ENCODE measurements around the gene RSAD2. TPM values are rescaled to one million over a fixed set of nuclear protein-coding genes. Genes with fewer than 3 reads are reported as not detected.

RSAD2 gene
- total RNA-seq, 1 experiment from 2014 or later, result not detected

DNA sequence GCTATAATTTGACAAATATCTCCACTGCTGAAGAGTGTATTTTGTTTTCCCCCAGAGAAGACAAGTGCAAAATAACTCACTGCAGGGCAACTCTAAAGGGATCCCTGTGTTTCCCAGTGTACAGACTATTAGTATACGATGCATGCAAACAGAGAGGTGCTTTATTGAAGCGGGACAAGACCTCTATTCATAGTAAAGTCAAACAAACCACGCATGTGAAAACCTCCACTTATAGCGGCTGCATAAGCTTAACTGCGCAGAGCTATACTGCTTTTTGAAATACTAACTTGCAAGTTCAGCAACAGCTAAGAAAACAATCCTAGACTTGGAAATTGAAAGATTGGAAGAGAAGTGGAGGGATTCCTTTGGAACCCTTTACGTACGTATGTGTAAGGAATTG is 55.3 kb downstream of the RSAD2 start:
- Mint-ChIP-seq H3K27me3 (ENCODE audit: low read depth) (no peaks in the 10 kb centered on the region; the same call in 1 of the 2 replicates), H3K9me3 (peaks cover 18% of the 10 kb centered on the region), H3K4me1 (peaks cover 43% of the 10 kb centered on the region), H3K27ac (no peak overlapping the region), H3K36me3 (peaks cover 9% of the 10 kb centered on the region), H3K4me3 (no peak overlapping the region)
- POLR2A ChIA-PET, result no interaction called here
- ATAC-seq (no peak), DNase-seq (ENCODE audit: low spot score) (no peak)
- TF ChIP-seq ETV6 (CRISPR knock-in tag; IDR thresholded peaks at IDR 0.05), result no peak
- no peak for TF ChIP-seq NR2C2 (CRISPR knock-in tag; IDR thresholded peaks at IDR 0.05)
- no peak for TF ChIP-seq SP1 (CRISPR knock-in tag; conservative IDR thresholded peaks at IDR 0.05)
- TF ChIP-seq NR1H2 (CRISPR knock-in tag; IDR thresholded peaks at IDR 0.05), result no peak
- TF ChIP-seq, protein P1, sequence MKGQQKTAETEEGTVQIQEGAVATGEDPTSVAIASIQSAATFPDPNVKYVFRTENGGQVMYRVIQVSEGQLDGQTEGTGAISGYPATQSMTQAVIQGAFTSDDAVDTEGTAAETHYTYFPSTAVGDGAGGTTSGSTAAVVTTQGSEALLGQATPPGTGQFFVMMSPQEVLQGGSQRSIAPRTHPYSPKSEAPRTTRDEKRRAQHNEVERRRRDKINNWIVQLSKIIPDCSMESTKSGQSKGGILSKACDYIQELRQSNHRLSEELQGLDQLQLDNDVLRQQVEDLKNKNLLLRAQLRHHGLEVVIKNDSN (CRISPR knock-in tag; IDR thresholded peaks at IDR 0.05), result no peak
- TF ChIP-seq FOXJ3 (CRISPR knock-in tag; IDR thresholded peaks at IDR 0.05; ENCODE audit: borderline replicate concordance), result no peak
- TF ChIP-seq, protein P2, sequence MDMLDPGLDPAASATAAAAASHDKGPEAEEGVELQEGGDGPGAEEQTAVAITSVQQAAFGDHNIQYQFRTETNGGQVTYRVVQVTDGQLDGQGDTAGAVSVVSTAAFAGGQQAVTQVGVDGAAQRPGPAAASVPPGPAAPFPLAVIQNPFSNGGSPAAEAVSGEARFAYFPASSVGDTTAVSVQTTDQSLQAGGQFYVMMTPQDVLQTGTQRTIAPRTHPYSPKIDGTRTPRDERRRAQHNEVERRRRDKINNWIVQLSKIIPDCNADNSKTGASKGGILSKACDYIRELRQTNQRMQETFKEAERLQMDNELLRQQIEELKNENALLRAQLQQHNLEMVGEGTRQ (CRISPR knock-in tag; IDR thresholded peaks at IDR 0.05), result no peak
- TF ChIP-seq IRF2 (CRISPR knock-in tag; IDR thresholded peaks at IDR 0.05; ENCODE audit: borderline replicate concordance, low read depth), result no peak
- CTCF ChIA-PET, result interaction anchor here (1.0 kb wide), 1 partner anchor 16 kb away, joined by 3 read pairs; no protein-coding TSS in a partner anchor

DNA sequence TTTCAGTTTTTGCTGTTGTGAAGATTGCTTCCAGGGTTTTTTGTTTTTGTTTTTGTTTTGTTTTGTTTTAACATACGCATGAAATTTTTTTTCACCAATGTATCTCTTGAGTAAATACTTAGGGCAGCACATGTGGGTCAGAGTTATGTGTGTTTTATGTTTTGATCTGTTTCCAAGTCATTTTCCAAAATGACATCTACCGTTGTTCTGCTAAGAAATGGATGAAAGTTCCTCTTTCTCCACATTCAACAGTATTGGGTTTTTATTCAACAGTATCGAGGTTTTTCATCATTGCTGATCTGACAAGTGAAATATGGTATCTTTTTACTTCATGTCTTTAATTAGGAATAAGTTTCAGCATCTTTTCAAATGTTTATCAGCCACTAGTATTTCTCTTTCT is 56.3 kb downstream of the RSAD2 start:
- CTCF ChIA-PET, result no interaction called here
- POLR2A ChIA-PET, result no interaction called here
- Mint-ChIP-seq H3K36me3 (peaks cover 2% of the 10 kb centered on the region; the same call in 1 of the 2 replicates), H3K4me1 (peaks cover 41% of the 10 kb centered on the region), H3K4me3 (no peak overlapping the region), H3K27ac (no peak overlapping the region), H3K27me3 (ENCODE audit: low read depth) (no peaks in the 10 kb centered on the region; the same call in 1 of the 2 replicates), H3K9me3 (peaks cover 14% of the 10 kb centered on the region)
- ATAC-seq, result no peak
- no peak for DNase-seq (ENCODE audit: low spot score)
- TF ChIP-seq ATF1 (CRISPR knock-in tag; IDR thresholded peaks at IDR 0.05) (no peak), ZNF138 (CRISPR knock-in tag; conservative IDR thresholded peaks at IDR 0.05) (no peak), ZNF423 (CRISPR knock-in tag; IDR thresholded peaks at IDR 0.05) (no peak), ZNF121 (CRISPR knock-in tag; IDR thresholded peaks at IDR 0.05) (no peak), NR1H2 (CRISPR knock-in tag; IDR thresholded peaks at IDR 0.05) (no peak), SP1 (CRISPR knock-in tag; conservative IDR thresholded peaks at IDR 0.05) (no peak), TEAD1 (CRISPR knock-in tag; IDR thresholded peaks at IDR 0.05) (no peak), SMAD3 (CRISPR knock-in tag; IDR thresholded peaks at IDR 0.05; ENCODE audit: borderline replicate concordance) (no peak), TP53 (CRISPR knock-in tag; IDR thresholded peaks at IDR 0.05) (no peak), OVOL2 (CRISPR knock-in tag; IDR thresholded peaks at IDR 0.05; ENCODE audit: borderline replicate concordance) (no peak), PRRX2 (CRISPR knock-in tag; IDR thresholded peaks at IDR 0.05) (no peak), MYBL2 (CRISPR knock-in tag; IDR thresholded peaks at IDR 0.05) (no peak), HMGA2 (CRISPR knock-in tag; IDR thresholded peaks at IDR 0.05) (no peak)
- TF ChIP-seq, protein P3, sequence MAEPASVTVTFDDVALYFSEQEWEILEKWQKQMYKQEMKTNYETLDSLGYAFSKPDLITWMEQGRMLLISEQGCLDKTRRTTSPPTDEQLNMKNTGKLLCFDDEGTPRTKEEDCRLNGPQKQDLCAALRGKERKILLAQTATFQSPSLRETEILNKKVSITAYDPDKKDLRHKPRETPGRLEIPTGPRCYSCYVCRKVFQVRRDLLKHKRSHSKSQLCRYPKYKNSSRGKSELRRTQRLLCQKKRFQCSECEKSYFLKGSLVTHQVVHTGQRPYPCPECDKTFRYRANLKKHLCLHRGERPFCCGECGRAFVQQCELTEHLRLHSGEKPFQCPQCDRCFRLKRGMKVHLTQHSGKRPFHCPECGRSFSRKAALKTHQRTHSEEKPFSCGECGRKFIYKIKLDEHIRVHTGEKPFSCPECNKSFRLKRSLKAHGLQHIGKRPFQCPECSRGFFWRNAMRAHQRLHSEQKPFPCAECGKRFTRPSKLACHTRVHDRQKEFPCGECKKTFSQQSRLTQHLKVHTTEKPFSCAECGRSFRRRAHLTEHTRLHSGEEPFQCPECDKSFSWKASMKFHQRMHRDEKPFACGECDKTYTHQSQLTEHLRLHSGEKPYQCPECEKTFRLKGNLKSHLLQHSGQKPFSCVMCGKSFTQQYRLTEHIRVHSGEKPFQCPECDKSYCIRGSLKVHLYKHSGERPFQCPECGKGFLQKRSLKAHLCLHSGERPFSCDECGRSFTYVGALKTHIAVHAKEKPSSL (CRISPR knock-in tag; conservative IDR thresholded peaks at IDR 0.05), result no peak
- TF ChIP-seq, protein P4, sequence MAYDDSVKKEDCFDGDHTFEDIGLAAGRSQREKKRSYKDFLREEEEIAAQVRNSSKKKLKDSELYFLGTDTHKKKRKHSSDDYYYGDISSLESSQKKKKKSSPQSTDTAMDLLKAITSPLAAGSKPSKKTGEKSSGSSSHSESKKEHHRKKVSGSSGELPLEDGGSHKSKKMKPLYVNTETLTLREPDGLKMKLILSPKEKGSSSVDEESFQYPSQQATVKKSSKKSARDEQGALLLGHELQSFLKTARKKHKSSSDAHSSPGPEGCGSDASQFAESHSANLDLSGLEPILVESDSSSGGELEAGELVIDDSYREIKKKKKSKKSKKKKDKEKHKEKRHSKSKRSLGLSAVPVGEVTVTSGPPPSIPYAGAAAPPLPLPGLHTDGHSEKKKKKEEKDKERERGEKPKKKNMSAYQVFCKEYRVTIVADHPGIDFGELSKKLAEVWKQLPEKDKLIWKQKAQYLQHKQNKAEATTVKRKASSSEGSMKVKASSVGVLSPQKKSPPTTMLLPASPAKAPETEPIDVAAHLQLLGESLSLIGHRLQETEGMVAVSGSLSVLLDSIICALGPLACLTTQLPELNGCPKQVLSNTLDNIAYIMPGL (CRISPR knock-in tag; IDR thresholded peaks at IDR 0.05), result no peak
- TF ChIP-seq, protein P5, sequence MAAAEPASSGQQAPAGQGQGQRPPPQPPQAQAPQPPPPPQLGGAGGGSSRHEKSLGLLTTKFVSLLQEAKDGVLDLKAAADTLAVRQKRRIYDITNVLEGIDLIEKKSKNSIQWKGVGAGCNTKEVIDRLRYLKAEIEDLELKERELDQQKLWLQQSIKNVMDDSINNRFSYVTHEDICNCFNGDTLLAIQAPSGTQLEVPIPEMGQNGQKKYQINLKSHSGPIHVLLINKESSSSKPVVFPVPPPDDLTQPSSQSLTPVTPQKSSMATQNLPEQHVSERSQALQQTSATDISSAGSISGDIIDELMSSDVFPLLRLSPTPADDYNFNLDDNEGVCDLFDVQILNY (CRISPR knock-in tag; IDR thresholded peaks at IDR 0.05), result no peak
- TF ChIP-seq, protein P6, sequence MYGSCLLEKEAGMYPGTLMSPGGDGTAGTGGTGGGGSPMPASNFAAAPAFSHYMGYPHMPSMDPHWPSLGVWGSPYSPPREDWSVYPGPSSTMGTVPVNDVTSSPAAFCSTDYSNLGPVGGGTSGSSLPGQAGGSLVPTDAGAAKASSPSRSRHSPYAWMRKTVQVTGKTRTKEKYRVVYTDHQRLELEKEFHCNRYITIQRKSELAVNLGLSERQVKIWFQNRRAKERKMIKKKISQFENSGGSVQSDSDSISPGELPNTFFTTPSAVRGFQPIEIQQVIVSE (CRISPR knock-in tag; IDR thresholded peaks at IDR 0.05; ENCODE audit: borderline replicate concordance), result no peak
- TF ChIP-seq, protein P7, sequence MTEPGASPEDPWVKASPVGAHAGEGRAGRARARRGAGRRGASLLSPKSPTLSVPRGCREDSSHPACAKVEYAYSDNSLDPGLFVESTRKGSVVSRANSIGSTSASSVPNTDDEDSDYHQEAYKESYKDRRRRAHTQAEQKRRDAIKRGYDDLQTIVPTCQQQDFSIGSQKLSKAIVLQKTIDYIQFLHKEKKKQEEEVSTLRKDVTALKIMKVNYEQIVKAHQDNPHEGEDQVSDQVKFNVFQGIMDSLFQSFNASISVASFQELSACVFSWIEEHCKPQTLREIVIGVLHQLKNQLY (CRISPR knock-in tag; IDR thresholded peaks at IDR 0.05), result no peak
- TF ChIP-seq, protein P8, sequence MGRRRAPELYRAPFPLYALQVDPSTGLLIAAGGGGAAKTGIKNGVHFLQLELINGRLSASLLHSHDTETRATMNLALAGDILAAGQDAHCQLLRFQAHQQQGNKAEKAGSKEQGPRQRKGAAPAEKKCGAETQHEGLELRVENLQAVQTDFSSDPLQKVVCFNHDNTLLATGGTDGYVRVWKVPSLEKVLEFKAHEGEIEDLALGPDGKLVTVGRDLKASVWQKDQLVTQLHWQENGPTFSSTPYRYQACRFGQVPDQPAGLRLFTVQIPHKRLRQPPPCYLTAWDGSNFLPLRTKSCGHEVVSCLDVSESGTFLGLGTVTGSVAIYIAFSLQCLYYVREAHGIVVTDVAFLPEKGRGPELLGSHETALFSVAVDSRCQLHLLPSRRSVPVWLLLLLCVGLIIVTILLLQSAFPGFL (CRISPR knock-in tag; IDR thresholded peaks at IDR 0.05; ENCODE audit: borderline replicate concordance), result no peak

Measured in WTC11 (cell line).